H1 (cell line): ENCODE data around the gene RCE1. TPM values are rescaled to one million over a fixed set of nuclear protein-coding genes. Genes with fewer than 3 reads are reported as not detected.

Source experiments
- CBX5 ChIP-seq: fragments of 300-800, 300-1000 bp; sonication (generic); IDR thresholded peaks from 2 replicates; pipeline ENCODE4 v1.7.1; 2016; ENCODE audit warnings: antibody characterized with exemption, low read length, low read depth
- CEBPB ChIP-seq: IDR thresholded peaks from 2 replicates; pipeline ENCODE4 v1.6.1; 2012; ENCODE audit warnings: low read depth, low read length
- GTF2F1 ChIP-seq: IDR thresholded peaks from 2 replicates; pipeline ENCODE4 v1.6.1; 2012; ENCODE audit warnings: low read depth, low read length, improper control_type of control experiment, borderline replicate concordance
- HDAC2 ChIP-seq, 2 experiments: fragments of 300-600 bp in 1 of 2; sonication (generic) in 1 of 2; IDR thresholded peaks; 2 replicates each; pipeline ENCODE4 v1.6.1; 2011 to 2012; ENCODE audit warnings: low read depth in 2 of 2, low read length in 2 of 2, mild to moderate bottlenecking in 2 of 2, moderate library complexity in 2 of 2, borderline replicate concordance in 1 of 2, inconsistent platforms in 1 of 2
- PHF8 ChIP-seq: fragments of 200-600 bp; sonication (generic); conservative IDR thresholded peaks from 2 replicates; pipeline ENCODE4 v1.7.1; 2012; ENCODE audit warnings: low read depth, mild to moderate bottlenecking, inconsistent platforms, low read length, moderate library complexity
- RXRA ChIP-seq: IDR thresholded peaks from 2 replicates; pipeline ENCODE4 v1.6.1; 2011; ENCODE audit warnings: low read depth, mild to moderate bottlenecking, low read length, moderate library complexity; ENCODE audit not compliant: insufficient read depth
- SUZ12 ChIP-seq: fragments of 200-600 bp; sonication (generic); IDR thresholded peaks from 2 replicates; pipeline ENCODE4 v1.6.1; 2012; ENCODE audit warnings: mild to moderate bottlenecking, inconsistent platforms, low read length, moderate library complexity, mixed read lengths
- TBP ChIP-seq: IDR thresholded peaks from 2 replicates; pipeline ENCODE4 v1.6.1; 2011; ENCODE audit warnings: low read depth, low read length, improper control_type of control experiment
- polyA plus RNA-seq, 7 experiments: library from polyadenylated mRNA; depleted of rRNA in 3 of 7; stranded (reverse) in 5 of 7; unstranded in 2 of 7; fragments of >200 nt in 5 of 7; fragments of 200-250 nt in 2 of 7; gene quantifications; 1 replicate in 5 of 7; 2 replicates in 1 of 7; 4 replicates in 1 of 7; pipeline versions ENCODE4 v1.2.1 to v1.2.3, GENCODE V29; 2011 to 2013; ENCODE audit warnings: missing spikeins in 2 of 7, mixed read lengths in 2 of 7
- total RNA-seq: library from RNA; stranded (reverse); fragmentation: NEBNext Ultra II Directional; extraction: Animal tissue kit (Norgen Biotek cat#: 25700); gene quantifications from 2 replicates; pipeline ENCODE4 v1.2.1, GENCODE V29; 2021

Gene RCE1
- total and polyA plus RNA-seq, 2 of the 8 experiments (the other 6 are each of a cell fraction or from before 2014, with no cell fraction given): 35.8 to 84.8 TPM

DNA sequence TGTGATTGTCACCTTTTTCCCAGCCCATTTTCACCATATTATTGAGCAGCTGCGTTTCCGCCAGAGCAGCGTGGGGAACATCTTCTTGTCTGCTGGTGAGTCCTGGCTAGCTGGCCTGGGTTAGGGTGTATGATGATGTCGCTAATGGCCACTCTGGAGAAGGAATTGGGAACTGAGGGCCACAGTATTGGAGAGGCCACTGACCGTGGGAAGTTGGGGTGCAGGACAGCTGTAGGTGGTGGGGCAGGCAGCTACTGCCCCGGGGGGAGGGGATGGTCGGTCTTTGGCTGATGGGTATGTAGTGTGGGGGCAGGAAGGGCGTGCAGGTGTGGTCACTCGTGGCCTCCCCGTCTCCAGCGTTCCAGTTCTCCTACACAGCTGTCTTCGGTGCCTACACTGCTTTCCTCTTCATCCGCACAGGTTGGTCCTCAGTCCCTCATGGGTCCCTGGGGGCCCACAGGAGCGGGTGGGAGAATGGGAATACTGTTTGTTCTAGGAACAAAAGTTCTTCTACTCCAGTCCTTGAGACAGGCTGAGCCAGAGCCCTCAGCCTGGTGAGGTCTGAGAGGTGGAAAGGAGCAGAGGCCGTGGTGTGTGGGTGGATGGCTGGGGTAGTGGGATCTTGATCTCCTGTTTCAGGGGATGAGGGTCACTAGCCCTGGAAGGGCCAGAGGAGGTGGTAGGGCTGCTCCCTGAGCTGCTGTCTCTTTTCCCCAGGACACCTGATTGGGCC is 2.1 kb downstream of the RCE1 start (continued):
- TF ChIP-seq CEBPB (no peak), SUZ12 (no peak), RXRA (no peak), GTF2F1 (no peak), HDAC2 (IDR thresholded peaks at IDR 0.05; ENCODE audit: borderline replicate concordance in 1 of 2, low read depth in 2 of 2, low read length in 2 of 2) (no peak), TBP (no peak), PHF8 (no peak), CBX5 (no peak)
